Cardiac septum (tissue), 1 donor: ENCODE data around the gene PPP2R2C. TPM values are rescaled to one million over a fixed set of nuclear protein-coding genes. Genes with fewer than 3 reads are reported as not detected.

ENCODE experiments used
- DNase-seq: peaks from one replicate; pipeline ENCODE4 v3.0.0-alpha.2; 2020; ENCODE audit warnings: low spot score
- intact Hi-C: fragments of 100-400 bp; cut with DNase I; formaldehyde crosslinking; loops from one replicate; pipeline ENCODE4 v1.14.0; 2022
- total RNA-seq: library from RNA; stranded (reverse); fragmentation: NEBNext Ultra II Directional; extraction: Animal tissue kit (Norgen Biotek cat#: 25700); gene quantifications from one replicate; pipeline ENCODE4 v1.2.1, GENCODE V29; 2021
- donor health status: DM: no; HTN: no; CAD: no.

PPP2R2C gene
- total RNA-seq, 1 donor from 2014 or later, result 5.5 TPM

DNA sequence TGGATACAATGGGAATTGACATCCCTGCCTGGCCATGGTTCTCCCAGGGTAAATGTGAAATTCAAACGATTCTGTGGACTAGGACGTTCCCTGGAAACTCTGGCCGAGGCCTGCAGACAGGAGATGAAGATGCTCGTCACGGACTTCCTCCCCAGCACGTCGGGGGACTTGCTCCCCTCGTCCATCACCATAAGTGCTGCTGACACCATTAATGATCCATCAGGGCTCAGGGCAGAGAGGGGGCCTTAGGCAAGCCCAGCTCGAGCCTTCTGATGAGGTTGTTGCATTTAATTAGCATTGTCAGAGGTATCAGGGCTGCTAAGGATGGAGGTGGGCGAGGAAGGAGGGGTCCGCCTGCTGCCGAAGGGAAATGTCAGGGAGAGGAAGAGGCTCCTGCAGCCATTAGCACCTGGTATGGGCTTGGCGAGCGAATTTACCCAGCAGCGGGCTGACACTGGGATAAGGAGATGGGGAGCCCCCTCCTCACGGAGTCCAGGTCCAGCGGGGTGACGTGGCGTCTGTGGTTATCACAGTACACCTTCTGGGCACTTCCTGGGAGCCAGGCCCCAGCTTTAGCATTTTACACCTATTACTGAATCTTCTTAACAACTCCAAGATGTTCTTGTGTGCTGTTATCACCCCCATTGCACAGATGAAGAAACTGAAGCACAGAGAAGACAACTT lies 83.1 kb downstream of the PPP2R2C start:
- intact Hi-C loops, result no loop called here
- DNase-seq, result no peak

DNA sequence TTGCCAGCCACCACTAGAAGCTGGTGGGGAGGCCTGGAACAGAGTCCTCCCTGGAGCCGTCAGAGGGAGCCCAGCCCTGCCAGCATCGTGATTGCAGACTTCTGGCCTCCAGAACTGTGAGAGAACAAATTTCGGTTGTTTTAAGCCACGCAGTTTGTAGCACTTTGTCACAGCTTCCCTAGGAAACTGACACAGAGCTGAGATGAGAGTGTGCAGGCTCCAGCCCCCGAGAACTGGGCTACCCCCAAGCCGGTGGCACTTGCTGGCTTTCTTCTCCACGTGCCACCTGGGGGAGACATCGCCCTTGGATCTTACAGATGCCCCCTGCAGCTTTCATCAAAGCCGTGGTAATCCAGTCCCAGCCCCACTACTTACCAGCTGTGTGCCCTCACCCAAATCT lies 83.7 kb downstream of the PPP2R2C start:
- intact Hi-C loops, result no loop called here
- DNase-seq, result no peak

DNA sequence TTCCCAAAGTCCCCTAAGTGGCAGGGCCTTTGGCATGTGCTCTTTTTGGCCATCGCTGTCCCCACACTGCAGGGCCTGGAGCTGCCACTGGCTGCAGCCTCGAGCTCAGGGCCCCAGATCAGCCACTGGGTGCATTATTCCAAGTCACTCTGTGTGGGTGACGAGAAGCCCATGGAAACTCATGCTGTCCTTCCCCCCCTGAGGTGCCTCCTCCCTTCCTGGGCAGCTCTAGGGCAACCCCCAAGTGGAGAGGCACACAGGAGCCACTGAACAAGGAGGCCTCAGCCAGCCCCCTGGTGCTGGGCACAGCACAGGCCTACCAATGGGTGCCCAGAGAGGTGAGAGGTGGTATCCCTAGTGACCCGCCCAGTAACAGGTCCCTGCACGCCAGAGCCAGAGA lies 84.5 kb downstream of the PPP2R2C start:
- no peak for DNase-seq
- intact Hi-C loops, result no loop called here

DNA sequence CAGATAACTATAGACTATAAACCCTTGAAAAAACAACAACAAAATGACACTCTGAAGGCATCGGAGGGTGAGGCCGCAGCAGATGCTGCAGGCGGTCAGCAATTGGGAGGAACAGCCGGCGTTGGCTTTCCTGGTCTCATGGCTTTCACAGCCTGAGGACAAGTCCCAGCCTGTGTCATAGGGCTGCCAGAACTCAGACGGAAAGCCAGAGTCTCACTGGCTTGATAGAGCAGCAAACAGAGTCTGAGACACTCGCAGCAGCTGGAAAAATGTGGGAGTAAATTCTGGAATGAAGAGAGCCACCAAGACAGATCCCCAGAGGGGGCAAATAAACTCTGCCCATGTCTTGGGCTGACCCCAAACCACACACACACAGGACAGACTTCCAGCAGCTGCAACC lies 86.3 kb downstream of the PPP2R2C start:
- intact Hi-C loops, result no loop called here
- no peak for DNase-seq

DNA sequence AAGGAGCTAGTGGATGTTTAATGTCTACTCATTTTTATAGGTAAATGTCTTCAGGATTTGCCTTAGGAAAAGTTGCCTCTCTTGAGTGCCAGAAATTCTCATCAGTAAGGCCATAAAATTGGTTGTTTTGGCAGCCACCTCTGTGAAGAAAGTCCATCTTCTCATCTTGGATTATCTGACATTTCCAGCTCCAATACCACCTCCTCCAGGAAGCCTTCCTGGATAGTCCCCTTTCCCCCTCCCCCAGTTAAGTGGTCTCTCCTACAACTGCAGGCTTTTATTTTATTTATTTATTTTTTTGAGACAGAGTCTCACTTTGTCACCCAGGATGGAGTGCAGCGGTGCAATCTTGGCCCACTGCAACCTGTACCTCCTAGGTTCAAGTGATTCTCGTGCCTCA lies 87.1 kb downstream of the PPP2R2C start:
- DNase-seq, result no peak
- intact Hi-C loops, result no loop called here

DNA sequence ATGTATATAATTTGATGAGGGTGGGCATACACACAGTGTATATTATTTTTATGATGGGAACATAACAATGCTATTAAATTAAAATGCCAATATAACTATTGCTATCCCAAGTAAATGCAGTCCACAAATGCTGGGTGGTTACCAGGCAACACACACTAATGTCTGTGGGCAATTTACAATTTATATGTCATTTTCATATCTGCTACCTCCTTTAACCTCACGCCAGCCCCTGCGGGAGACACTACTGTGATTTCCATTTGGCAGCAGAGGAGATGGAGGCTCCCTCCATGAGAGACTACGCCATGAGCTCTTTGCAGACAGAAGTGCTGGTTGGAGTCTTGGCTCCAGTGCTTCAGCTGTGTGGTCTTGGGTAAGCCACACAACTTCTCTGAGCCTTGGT lies 87.9 kb downstream of the PPP2R2C start:
- intact Hi-C loops, result no loop called here
- DNase-seq, result no peak

DNA sequence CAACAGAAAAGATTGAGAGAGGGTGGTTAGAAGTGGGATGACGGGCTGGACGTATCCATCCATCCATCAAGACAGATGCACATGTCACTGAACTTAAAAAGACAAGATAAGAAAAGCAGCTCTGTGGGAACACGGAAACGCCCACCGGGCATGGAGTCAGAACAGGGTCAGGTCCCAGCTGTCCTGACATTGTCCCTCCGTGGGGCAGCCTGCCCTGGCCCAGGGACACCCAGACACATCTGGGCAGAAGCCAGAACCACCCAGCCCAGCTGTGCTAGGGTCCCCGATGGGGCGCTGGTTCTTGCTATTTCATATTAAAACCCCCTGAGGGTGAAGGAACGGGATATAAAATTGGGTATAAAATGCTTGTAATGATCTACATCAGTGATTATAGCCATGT lies 88.5 kb downstream of the PPP2R2C start:
- no peak for DNase-seq
- intact Hi-C loops, result no loop called here

DNA sequence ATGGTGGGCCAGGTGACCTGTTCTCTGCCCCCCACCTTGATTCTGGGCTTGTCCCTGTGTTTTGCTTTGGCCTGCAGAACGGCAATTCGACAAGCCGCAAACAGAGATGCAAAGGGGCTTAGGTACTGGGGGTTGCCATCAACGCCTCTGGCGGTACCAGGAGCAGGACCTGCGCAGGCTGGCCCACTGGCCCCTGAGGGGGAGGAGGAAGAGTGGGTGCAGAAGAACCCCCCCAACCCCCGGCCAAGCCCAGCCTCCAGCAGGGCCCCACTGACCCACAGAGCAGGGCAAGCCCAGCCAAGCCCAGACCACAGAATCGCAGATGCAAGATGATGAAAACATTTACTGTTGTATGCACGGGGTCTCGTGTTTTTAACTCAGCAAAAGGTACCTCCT lies 89.4 kb downstream of the PPP2R2C start:
- intact Hi-C loops, result no loop called here
- no peak for DNase-seq

DNA sequence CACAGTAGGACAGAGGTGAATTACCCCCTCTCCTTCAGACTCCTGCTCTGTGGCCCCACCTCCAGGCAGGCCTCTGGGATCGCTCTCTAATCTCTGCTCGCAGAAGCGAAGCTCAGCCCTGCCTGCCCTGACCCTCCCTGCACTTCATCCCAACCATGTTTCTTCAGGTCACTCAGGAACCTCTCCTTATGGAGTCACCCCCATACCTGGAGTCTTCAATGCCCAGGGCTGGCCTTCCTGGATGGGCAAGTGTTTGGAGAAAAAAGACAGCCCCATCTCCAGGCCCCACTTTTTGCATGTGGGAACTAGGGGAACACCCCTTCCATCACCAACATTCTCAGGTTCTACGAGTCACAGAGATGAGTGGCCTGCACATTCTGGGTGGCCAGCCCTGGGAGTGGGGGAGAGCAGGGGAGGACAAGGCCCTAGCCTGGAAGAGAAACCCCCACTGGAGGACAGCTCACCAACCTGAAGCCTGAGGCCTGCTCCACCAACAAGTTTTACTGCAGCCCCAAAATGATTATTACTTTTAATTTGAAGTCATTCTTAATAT lies 90.8 kb downstream of the PPP2R2C start:
- intact Hi-C loops, result no loop called here
- DNase-seq, result no peak

DNA sequence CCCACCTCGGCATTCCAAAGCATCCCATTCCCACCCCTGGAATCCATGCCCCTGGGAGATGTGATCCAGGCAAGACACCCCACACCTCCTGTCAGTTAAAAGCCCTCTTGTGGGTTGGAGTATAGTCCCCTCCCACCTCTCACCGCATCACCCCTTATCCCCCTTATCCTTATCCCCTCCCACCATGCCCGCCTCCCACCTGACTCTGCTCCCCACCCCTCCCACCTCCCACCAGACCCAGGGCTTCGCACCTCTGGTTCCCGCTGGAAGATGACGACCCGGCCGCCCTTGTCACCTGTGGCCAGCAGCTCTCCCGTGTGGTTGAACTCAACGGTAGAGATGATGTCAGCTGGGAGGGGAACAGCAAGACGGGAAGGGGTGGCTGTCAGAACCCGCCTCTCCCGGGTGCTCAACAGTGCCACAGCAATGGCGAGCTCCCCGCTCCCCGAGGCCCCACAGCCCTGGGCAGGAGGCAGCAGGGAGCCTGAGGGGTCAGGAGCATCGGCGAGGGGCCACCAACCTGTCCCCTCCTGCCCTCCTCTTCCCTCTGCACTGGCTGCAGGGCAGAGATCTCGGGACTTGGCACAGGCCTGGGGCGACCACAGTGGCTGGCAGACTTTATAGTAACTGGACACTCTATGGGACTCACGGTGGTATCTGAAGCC lies 91.5 kb downstream of the PPP2R2C start:
- no peak for DNase-seq
- intact Hi-C loops, result no loop called here

DNA sequence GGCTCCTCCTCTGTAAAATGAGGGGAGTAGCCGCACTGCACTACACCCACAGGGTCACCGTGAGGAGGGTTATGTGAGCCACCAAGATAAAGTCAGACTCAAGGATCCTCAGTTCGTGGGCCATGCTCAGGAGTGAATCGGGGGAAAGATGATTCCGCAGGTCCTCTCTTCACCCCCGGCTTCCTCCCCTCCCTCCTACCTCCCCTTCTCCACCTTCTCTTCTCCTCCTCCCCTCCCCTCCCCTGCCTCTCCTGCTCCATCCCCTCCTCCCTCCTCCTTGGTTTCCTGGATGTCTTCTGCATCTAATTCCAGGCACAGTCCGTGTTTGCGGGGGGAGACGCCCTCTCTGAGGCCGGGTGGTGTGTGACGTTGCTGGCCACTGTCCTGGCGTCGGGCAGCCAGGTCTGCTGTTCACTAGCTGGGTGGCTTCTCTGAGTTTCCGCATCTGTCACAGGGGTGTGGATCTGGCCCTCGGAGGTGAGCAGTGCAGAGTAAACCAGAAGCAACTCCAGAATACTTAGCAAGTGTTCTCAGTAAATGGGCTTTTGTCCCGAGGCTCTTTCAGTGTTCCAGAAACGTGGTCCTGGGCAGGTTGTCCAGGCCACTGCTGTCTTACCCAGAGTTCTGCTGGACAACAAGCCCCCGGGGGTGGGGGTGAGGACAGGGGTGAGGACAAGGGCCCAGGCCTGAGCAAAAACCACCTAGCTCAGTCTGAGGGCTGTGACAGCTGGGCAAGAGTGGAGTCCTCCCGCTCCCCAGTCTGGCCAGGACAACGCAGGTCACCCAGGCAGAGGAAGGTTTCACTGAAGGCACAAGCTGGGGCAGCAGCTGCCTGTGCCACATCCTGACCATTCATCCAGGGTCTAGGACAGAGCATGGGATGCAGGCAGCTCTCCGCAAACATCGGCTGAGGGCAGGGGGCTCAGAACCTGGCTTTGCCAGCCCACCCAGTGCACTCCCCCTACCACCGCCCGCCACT lies 92.4 kb downstream of the PPP2R2C start:
- intact Hi-C loops, result no loop called here
- DNase-seq, result no peak

DNA sequence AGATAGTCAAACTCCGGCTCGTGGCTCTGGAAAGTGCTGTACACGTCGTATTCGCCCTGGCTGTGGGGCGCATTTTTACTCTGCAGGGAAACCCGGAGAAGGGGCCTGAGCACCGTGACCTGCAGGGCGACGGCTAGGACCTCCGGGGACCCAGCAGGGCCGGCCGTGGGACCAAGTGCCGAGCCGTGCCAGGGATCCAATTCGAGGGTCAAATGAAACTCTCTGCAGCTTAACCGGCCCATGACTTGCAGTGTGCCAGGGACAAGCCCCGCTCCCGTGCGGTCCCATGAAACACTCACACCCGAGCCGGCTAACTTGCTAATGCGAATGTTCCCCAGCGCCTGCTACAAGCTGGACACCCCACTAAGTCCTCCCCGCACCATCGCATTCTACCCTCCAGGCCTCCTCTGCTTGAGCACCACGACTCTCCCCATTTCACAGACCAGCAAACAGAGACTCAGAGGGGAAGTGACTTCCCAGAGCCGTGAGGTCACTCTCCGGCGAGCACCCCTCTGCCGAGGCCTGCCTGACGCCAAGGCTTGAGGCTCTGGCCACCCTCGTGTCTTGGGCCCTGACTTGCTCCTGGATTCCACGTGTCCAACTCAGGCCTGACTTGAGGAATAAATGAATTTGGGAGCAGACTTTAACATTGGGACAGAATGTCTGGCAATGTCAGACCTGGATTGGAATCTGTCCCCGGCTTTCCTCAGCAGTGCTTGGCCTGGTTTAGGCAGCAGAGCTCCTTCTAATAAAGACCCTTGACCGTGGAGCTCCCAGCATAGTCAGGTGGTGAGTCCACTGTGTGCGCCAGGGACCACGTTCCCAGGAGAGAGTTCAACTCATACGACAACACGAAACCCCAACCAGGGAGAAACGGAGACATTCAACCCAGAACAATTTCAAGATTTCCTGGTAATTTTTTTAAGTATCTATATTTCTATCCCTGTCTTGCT lies 93.6 kb downstream of the PPP2R2C start:
- no peak for DNase-seq
- intact Hi-C loops, result no loop called here

DNA sequence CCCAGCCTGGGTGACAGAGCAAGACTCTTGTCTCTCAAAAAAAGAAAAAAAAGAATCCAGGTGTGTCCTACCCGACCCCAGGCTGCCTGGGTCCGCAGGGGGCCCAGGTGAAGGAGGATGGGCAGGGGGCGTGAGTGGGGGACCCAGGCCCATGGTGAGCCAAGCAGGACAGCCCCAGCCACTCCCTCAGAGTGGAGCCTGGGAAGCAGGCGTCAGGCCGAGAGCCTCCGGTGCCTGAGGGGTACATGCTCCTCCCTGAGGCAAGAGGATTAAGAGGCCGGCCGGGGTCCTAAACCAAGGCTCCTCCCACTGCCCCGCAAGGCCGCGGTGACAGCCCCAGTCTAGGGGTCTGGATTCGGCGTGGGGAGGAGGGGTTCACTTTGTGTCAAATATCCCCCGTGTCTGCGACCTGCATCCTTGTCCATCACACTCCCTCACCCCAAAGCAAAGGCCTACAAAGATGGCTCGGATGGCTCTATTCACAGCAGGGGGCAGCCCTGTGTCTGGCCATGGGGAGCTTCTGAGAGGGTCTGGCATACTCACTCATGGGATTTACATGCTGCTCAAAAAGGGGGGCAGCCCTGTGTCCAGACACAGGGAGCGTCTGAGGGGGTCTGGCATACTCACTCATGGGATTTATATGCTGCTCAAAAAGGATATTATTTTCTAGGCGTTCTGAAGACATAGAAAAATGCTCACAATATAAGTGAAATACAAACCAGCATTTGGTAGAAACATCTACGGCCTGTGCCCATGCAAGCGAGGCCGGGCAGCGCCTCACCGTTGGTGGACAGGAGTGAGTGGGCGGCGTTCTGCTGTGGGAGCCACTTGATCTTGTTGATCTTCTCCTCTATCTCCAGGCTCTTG lies 94.6 kb downstream of the PPP2R2C start:
- intact Hi-C loops, result no loop called here
- no peak for DNase-seq

DNA sequence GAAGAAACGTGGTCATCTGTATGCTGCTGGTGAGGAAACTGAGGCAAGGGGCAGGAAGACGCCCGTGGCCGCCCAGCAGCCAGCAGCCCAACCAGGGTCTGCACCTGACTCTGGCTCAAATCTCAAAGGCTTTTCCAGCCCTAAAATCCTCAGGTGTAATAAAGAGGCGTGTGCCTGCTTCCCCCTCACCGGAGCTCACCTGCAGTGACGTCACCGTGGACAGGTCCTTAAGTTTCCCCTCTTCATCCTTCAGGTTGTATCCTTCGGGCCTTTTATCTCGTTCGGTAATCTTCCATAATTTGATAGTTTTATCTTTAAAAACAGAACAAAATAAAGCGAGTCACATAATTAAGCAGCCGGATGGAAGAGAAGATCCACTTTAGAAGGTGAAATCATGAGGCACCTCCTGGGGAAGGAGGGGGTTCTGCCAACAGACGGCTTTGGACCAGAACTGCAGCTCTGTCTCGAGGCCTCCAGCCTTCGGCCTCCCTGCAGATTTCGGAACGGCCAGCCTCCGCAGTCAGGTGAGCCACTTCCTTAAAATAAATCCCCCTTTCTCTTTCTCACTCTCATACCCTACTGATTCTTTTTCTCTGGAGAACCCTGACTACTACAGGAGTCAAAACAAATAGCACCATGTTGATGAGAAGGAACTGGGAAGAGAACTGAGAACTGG lies 96.7 kb downstream of the PPP2R2C start:
- no peak for DNase-seq
- intact Hi-C loops, result no loop called here

DNA sequence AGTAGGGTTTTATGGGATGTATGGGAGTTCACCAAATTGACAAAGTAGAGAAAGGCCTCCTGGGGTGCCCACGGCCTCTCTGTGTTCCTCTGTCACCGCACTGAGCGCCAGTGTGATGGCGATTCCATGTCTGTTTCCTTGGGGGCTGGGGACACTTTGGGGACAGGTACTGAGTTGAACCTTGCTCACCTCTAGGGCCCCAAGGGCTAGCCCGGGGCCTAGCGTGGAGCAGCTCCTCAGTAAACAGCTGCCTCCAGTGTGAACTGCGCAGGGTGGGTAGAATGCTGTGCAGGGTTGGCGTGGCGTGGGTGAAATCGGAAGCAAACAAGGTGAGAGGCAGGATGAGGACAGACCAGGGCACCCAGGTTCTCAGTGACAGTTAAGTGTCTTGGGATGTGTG lies 97.8 kb downstream of the PPP2R2C start:
- no peak for DNase-seq

DNA sequence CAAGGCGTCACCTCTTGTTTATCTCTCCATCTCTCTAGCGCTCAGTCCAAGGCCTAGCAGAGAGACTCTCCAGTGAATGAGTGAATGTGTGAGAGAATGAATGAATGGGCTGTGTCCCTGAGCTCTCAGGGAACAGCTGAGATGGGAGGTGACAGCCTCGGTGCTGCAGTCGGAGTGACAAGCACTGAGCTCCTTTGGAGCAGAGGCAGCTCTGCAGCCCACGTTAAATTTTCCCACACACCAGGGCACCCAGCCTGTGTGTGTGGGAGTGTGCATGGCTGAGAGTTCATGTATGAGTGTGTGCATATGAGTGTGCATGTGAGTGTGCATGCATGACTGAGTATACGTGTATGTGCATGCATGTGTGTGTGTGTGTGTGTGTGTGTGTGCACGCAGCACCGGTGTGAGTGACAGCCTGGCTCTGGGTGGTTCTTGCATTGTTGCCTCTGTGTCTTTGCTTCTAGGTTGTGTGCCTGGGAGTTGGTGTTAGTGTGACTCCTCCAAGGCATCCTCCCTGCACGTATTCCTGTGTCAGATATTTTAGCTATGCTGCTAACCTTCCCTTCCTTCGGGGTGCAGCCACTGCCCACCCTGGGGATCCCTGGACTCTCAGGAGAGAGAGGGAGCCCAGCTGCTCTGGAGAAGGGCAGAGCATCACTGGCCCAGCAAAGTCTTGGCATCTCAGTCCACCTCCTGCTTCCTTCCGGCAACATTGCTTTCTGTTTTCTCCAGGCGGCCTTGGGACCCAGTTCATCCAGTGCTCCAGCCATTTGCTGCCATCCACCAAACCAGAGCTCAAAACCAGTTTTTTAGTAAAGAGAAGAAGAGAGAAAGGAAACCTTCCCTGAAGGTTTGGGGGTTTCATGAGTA lies 98.6 kb downstream of the PPP2R2C start:
- DNase-seq, result no peak
- intact Hi-C loops, result no loop called here

More for the DNA sequence above, 97.8 kb downstream of the PPP2R2C start:
- intact Hi-C loops, result no loop called here
